IPS-20b (cell line): ENCODE data around the gene MYO18B.

Source experiments
- H3K27ac ChIP-seq: one replicate; pipeline ENCODE4 v1.5.1; 2013; ENCODE audit warnings: low read length
- H3K27me3 ChIP-seq: 2 replicates; pipeline ENCODE4 v1.6.1; 2013; ENCODE audit warnings: mild to moderate bottlenecking, low read length, inconsistent platforms; ENCODE audit not compliant: insufficient read depth
- H3K36me3 ChIP-seq: 2 replicates; pipeline ENCODE4 v1.6.1; 2013; ENCODE audit warnings: low read depth, mild to moderate bottlenecking, inconsistent platforms, low read length, moderate library complexity; ENCODE audit not compliant: insufficient read depth
- H3K4me1 ChIP-seq: 2 replicates; pipeline ENCODE4 v1.6.1; 2013; ENCODE audit warnings: mild to moderate bottlenecking, control low read depth, inconsistent platforms, low read length, moderate library complexity; ENCODE audit not compliant: insufficient read depth
- H3K4me3 ChIP-seq: 2 replicates; pipeline ENCODE4 v1.5.1; 2013; ENCODE audit warnings: mild to moderate bottlenecking, low read length, inconsistent platforms
- H3K9ac ChIP-seq: 2 replicates; pipeline ENCODE4 v1.6.1; 2013; ENCODE audit warnings: low read depth, mild to moderate bottlenecking, inconsistent platforms, low read length, moderate library complexity
- H3K9me3 ChIP-seq: 2 replicates; pipeline ENCODE4 v1.6.1; 2013; ENCODE audit warnings: mild to moderate bottlenecking, low read depth, low read length, inconsistent platforms; ENCODE audit not compliant: insufficient read depth

MYO18B gene

DNA sequence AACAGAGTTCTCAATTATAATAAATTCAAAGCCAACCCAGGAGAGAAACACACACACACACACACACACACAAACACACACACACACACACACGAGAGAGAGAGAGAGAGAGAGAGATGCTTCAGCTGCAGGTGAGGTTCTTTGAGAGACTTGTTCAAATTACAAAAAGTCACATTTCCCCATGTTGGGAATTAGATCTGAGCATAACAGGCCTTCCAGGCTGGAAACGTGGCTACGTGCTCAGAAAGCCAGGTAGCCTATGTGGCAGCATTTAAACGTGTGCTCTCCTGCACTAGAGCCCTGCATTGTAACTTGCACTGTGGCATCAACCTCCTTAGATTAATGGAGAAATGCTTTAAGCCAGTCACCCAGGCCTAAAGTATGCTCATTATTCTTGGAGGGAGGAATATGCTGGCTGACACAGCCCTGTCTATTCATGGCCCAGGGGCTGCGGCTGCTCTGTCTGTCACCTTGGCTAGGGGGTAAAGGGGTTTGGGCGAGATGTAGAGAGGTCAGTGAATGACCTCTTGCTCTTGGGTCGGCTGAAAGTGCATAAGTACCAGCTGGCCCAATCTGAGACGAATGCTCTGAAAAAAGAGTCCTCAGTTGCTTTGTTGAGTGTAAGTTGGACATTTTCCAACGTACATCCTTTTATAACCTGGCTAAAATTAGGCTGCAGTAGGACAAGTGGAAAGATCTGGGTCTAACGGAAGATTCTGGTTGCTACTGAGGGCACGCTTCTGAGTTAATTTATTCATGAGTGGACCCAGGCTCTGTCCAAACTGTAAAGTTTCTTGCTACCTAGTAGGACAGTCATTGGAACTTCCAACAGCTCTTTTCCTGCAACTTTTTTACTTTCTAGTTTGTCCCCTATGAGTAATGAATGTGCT lies 256.1 kb downstream of the MYO18B start:
- no peaks in the 10 kb centered on the region for H3K27me3 ChIP-seq
- H3K4me3 ChIP-seq: no peak overlapping the region
- no peaks in the 10 kb centered on the region for H3K36me3 ChIP-seq
- H3K4me1 ChIP-seq: no peaks in the 10 kb centered on the region
- H3K9me3 ChIP-seq: no peaks in the 10 kb centered on the region
- no peak overlapping the region for H3K27ac ChIP-seq
- no peak overlapping the region for H3K9ac ChIP-seq

- H3K4me1 ChIP-seq: no peaks in the 10 kb centered on the region
- no peaks in the 10 kb centered on the region for H3K9me3 ChIP-seq
- no peak overlapping the region for H3K9ac ChIP-seq
- H3K4me3 ChIP-seq: no peak overlapping the region
- no peaks in the 10 kb centered on the region for H3K36me3 ChIP-seq
- no peak overlapping the region for H3K27ac ChIP-seq
- no peaks in the 10 kb centered on the region for H3K27me3 ChIP-seq
These were observed 260.5 kb downstream of the MYO18B start for GRCh38 chr22:26002456-26002855.

- Histone ChIP-seq H3K36me3 (no peaks in the 10 kb centered on the region), H3K9ac (no peak overlapping the region), H3K4me3 (no peak overlapping the region)
These were observed 262.5 kb downstream of the MYO18B start for GRCh38 chr22:26004477-26004876.

GRCh38 chr22:26008587-26008986 lies 266.6 kb downstream of the MYO18B start:
- H3K9ac ChIP-seq: no peak overlapping the region

More at GRCh38 chr22:26004477-26004876, 262.5 kb downstream of the MYO18B start:
- Histone ChIP-seq H3K9me3 (no peaks in the 10 kb centered on the region), H3K27ac (no peak overlapping the region), H3K27me3 (no peaks in the 10 kb centered on the region), H3K4me1 (no peaks in the 10 kb centered on the region)

DNA sequence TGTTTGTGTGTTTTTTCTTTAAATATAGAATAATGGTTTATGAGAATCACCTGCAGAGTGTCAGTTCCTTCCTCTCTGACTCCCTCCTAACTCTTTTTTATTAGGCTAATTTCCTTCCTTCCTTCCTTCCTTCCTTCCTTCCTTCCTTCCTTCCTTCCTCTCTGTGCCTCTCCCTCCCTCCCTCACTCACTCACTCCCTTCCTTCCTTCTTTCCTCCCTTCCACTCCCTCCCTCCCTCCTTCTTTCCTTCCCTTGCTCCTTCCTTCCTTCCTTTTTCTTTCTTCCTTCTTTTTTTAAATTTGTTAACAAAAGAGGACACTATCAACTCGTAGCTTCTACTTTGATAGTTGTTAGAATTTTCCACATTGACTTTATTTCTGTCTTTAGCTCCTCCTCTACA lies 274.9 kb downstream of the MYO18B start:
- Histone ChIP-seq H3K9me3 (no peaks in the 10 kb centered on the region), H3K4me3 (no peak overlapping the region), H3K36me3 (no peaks in the 10 kb centered on the region), H3K27ac (no peak overlapping the region), H3K27me3 (no peaks in the 10 kb centered on the region), H3K4me1 (no peaks in the 10 kb centered on the region; the same call in 1 of the 2 replicates), H3K9ac (no peak overlapping the region)

More at GRCh38 chr22:26008587-26008986, 266.6 kb downstream of the MYO18B start:
- H3K27me3 ChIP-seq: no peaks in the 10 kb centered on the region
- H3K36me3 ChIP-seq: no peaks in the 10 kb centered on the region
- H3K27ac ChIP-seq: no peak overlapping the region
- no peak overlapping the region for H3K4me3 ChIP-seq
- H3K4me1 ChIP-seq: no peaks in the 10 kb centered on the region; the same call in 1 of the 2 replicates
- H3K9me3 ChIP-seq: no peaks in the 10 kb centered on the region

DNA sequence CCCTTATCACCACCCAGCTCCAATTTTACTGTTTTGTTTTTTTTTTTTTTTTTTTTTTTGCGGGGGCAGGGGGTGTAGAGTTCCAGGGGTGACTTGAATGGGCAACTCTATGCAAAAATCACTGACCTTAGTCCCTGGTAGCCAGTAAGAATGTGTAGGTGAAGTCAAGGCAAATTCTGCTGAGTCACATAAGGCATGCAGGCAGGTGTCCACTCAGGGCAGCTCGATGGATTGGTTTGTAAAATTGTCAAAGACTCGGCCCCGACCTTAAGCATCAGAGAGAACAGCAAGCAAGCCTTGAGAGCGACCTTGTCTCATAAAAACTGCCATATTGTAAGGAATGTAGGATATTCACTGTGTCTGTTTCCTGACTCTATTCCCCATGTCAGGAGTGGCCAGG lies 275.9 kb downstream of the MYO18B start:
- Histone ChIP-seq H3K4me3 (no peak overlapping the region), H3K27ac (no peak overlapping the region), H3K27me3 (no peaks in the 10 kb centered on the region), H3K9me3 (no peaks in the 10 kb centered on the region), H3K36me3 (no peaks in the 10 kb centered on the region), H3K4me1 (no peaks in the 10 kb centered on the region; the same call in 1 of the 2 replicates), H3K9ac (no peak overlapping the region)

- H3K4me3 ChIP-seq: no peak overlapping the region
- H3K36me3 ChIP-seq: no peaks in the 10 kb centered on the region
- H3K27ac ChIP-seq: no peak overlapping the region
- no peaks in the 10 kb centered on the region for H3K9me3 ChIP-seq
- no peaks in the 10 kb centered on the region; the same call in 1 of the 2 replicates for H3K4me1 ChIP-seq
- H3K27me3 ChIP-seq: no peaks in the 10 kb centered on the region
- no peak overlapping the region for H3K9ac ChIP-seq
These were observed 277.6 kb downstream of the MYO18B start for GRCh38 chr22:26019596-26019995.

DNA sequence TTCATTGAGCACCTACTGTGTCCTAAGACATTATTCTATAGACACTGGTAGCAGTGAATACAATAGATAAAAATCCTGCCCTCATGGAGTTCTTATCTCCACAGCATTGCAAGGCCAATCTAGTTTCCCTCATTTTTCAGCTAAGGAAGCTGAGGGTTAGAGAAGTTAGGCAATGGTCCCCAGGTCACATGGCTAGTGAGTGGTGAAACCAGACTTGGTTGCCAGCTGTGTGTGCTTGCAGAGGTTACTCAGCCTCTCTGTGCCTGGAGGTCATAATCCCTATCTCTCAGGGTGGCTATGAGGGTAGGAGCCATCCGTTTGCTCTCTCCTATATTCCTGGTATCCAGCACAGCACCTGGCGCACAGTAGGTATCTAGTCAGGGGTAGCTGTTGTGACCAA lies 279.5 kb downstream of the MYO18B start:
- Histone ChIP-seq H3K27ac (no peak overlapping the region), H3K27me3 (no peaks in the 10 kb centered on the region), H3K9ac (no peak overlapping the region), H3K9me3 (no peaks in the 10 kb centered on the region), H3K4me3 (no peak overlapping the region), H3K4me1 (no peaks in the 10 kb centered on the region; the same call in 1 of the 2 replicates), H3K36me3 (no peaks in the 10 kb centered on the region)

- H3K9me3 ChIP-seq: no peaks in the 10 kb centered on the region
- H3K4me1 ChIP-seq: no peaks in the 10 kb centered on the region; the same call in 1 of the 2 replicates
- no peak overlapping the region for H3K9ac ChIP-seq
- no peaks in the 10 kb centered on the region for H3K27me3 ChIP-seq
- no peak overlapping the region for H3K4me3 ChIP-seq
- no peaks in the 10 kb centered on the region for H3K36me3 ChIP-seq
- H3K27ac ChIP-seq: no peak overlapping the region
These were observed 281.3 kb downstream of the MYO18B start for GRCh38 chr22:26023104-26023775.

GRCh38 chr22:26025626-26026025 lies 283.6 kb downstream of the MYO18B start:
- H3K4me3 ChIP-seq: no peak overlapping the region
- H3K9me3 ChIP-seq: no peaks in the 10 kb centered on the region
- H3K36me3 ChIP-seq: no peaks in the 10 kb centered on the region
- H3K27ac ChIP-seq: no peak overlapping the region
- H3K4me1 ChIP-seq: no peaks in the 10 kb centered on the region
- no peaks in the 10 kb centered on the region for H3K27me3 ChIP-seq
- H3K9ac ChIP-seq: no peak overlapping the region

GRCh38 chr22:26027341-26027740 lies 285.4 kb downstream of the MYO18B start:
- H3K36me3 ChIP-seq: no peaks in the 10 kb centered on the region
- no peaks in the 10 kb centered on the region for H3K27me3 ChIP-seq
- H3K4me3 ChIP-seq: no peak overlapping the region
- no peaks in the 10 kb centered on the region for H3K9me3 ChIP-seq
- H3K9ac ChIP-seq: no peak overlapping the region
- no peak overlapping the region for H3K27ac ChIP-seq
- H3K4me1 ChIP-seq: no peaks in the 10 kb centered on the region

- Histone ChIP-seq H3K4me1 (no peaks in the 10 kb centered on the region), H3K27ac (no peak overlapping the region), H3K4me3 (no peak overlapping the region), H3K9me3 (peaks cover 11% of the 10 kb centered on the region), H3K36me3 (no peaks in the 10 kb centered on the region), H3K9ac (no peak overlapping the region), H3K27me3 (no peaks in the 10 kb centered on the region)
These were observed 289.7 kb downstream of the MYO18B start for GRCh38 chr22:26031641-26032040.
